HG02943 (cell line): ENCODE results near the gene SSX4.
"Not testable (repeated sequence)": the region's sequence is repeated elsewhere in the genome, so short reads cannot be mapped to it uniquely, and the experiment has no call there.

Experiments used
- ATAC-seq: cut with Tn5 transposase; IDR thresholded peaks from one replicate; pipeline ENCODE4 v1.9.1; 2021; ENCODE audit warnings: mild to moderate bottlenecking, low read depth, moderate library complexity; ENCODE audit not compliant: unreplicated experiment

Gene SSX4

GRCh38 chrX:48383239-48383638 lies at the start of gene SSX4:
SSX4 (plus strand) TSS chrX:48383539; CDS start chrX:48384054, 515 bp downstream.
- ATAC-seq: not testable (repeated sequence)

- not testable (repeated sequence) for ATAC-seq
Measured at GRCh38 chrX:48346059-48346458, 37.3 kb upstream of the SSX4 start.

DNA sequence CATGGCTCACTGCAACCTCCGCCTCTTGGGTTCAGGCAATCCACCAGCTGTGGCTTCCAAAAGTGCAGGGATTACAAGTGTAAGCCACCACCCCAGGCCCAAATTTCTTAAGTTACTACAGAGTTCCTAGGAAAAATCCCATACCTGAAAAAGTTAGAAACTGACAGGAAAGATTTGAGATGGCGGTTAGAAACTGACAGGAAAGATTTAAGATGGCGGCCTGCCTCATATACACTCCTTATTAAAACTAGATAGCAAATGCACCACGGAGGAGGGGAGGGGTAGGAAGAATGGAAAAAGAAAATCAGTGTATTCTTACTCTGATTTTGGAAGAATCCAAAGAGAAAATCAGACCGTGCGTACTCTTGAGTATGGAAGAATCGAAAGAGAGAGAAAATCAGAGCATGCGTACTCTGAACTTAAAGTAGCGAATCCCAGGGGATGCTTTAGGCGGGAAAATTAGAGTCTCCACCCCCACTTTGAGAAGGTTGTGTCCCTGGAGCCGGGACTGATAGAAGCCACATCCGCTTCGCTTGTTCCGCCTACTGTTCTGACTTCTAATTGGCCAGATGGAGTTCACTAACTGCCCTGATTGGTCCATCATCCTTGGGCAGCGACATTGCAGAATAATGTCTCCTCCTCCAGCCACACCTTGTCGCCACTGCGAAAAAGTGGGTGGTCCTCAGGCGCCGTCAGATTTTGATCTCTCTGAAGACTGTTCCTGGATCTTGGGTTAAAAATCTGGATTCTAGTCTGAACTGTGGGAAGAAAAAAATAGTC lies 26.8 kb upstream of the SSX4 start, which contains the start of gene SSX3:
Gene SSX3 (minus strand): TSS at position 389 of the 780 bp plus-strand sequence. CDS start 1,454 bp downstream, outside the sequence.
- ATAC-seq: not testable (repeated sequence)

DNA sequence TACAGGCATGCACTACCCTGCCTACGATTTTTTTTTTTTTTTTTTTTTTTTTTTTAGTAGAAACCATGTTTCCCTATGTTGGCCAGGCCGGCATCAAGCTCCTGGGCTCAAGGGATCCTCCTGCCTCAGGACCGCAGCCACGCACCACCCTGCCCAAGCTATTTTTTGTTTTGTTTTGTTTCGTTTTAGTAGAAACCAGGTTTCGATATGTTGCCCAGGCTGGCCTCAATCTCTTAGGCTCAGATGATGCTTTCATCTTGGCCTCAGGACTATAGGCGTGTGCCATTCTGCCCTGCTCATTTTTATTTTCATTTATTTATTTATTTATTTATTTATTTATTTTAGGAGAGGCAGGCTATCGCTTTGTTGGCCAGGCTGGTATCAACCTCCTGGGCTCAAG lies 25.7 kb upstream of the SSX4 start:
- no peak for ATAC-seq

GRCh38 chrX:48359281-48359680 lies 24.1 kb upstream of the SSX4 start:
- not testable (repeated sequence) for ATAC-seq

GRCh38 chrX:48367717-48368408 lies 15.5 kb upstream of the SSX4 start:
- not testable (repeated sequence) for ATAC-seq

GRCh38 chrX:48370408-48370807 lies 12.9 kb upstream of the SSX4 start:
- not testable (repeated sequence) for ATAC-seq

DNA sequence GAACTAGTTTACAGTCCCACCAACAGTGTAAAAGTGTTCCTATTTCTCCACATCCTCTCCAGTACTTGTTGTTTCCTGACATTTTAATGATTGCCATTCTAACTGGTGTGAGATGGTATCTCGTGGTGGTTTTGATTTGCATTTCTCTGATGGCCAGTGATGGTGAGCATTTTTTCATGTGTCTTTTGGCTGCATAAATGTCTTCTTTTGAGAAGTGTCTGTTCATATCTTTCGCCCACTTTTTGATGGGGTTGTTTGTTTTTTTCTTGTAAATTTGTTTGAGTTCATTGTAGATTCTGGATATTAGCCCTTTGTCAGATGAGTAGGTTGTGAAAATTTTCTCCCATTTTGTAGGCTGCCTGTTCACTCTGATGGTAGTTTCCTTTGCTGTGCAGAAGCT lies 13.6 kb downstream of the SSX4 start:
- not testable (repeated sequence) for ATAC-seq

GRCh38 chrX:48397825-48398224 lies 14.5 kb downstream of the SSX4 start:
- not testable (repeated sequence) for ATAC-seq

DNA sequence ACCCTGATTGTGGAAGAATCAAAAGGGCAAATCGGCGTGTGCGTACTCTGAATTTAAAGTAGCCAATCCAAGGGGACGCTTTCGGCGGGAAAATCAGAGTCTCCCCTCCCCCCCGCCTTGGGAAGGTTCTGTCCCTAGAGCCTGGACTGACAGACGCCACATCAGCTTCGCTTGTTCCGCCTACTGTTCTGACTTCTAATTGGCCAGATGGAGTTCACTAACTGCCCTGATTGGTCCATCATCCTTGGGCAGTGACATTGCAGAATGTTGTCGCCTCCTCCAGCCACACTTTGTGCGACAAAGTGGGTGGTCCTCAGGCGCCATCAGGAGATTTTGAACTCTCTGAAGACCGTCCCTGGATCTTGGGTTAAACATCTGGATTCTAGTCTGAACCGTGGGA lies 28.5 kb downstream of the SSX4 start, which contains the start of gene SSX4B:
Gene SSX4B (minus strand): TSS at position 101 of the 400 bp plus-strand sequence. CDS start 588 bp downstream, outside the sequence.
- not testable (repeated sequence) for ATAC-seq

GRCh38 chrX:48427027-48427716 lies 43.8 kb downstream of the SSX4 start:
- ATAC-seq: not testable (repeated sequence)

GRCh38 chrX:48429606-48430005 lies 46.3 kb downstream of the SSX4 start:
- not testable (repeated sequence) for ATAC-seq

DNA sequence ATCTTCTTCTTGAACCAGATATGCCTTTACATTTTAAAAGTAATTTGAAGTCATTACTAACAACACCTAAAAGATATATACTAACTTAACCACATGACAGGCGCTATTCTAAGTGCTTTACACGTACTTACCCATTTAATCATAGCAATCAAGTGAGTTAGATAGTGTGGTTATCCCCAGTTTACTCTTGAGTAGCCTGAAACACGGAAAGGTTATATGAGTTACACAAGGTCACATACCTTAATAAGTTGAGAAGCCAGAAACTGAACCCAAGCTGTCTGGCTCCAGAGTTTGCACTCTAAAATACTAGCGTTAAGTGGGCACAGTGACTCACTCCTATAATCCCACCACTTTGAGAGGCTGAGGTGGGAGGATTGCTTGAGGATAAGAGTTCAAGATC lies 46.8 kb downstream of the SSX4 start:
- ATAC-seq: not testable (repeated sequence)

GRCh38 chrX:48433713-48434112 lies 50.4 kb downstream of the SSX4 start:
- not testable (repeated sequence) for ATAC-seq
